ENCODE data around the gene IQCH. TPM values are rescaled to one million over a fixed set of nuclear protein-coding genes. Genes with fewer than 3 reads are reported as not detected.
"Not testable (repeated sequence)": the region's sequence is repeated elsewhere in the genome, so short reads cannot be mapped to it uniquely, and the experiment has no call there.

Gene IQCH
- total and polyA plus RNA-seq, 5 experiments from 2014 or later: 0.20 to 0.96 (median 0.33) TPM; not detected in 1

GRCh38 chr15:67419705-67420104, 165.1 kb downstream of the IQCH start:
- Mint-ChIP-seq H3K36me3 (peaks cover 0 to 22% (median 21%) of the 10 kb centered on the region in 3 donors), H3K4me1 (no peaks in the 10 kb centered on the region), H3K9me3 (no peaks in the 10 kb centered on the region), H3K27me3 (no peaks in the 10 kb centered on the region), H3K4me3 (no peak overlapping the region), H3K27ac (no peak overlapping the region)
- DNase-seq (no peak), ATAC-seq (no peak)
- POLR2A ChIA-PET: no interaction called here

GRCh38 chr15:67420137-67420536, 165.6 kb downstream of the IQCH start:
- H3K27ac Mint-ChIP-seq: no peak overlapping the region
- H3K9me3 Mint-ChIP-seq: no peaks in the 10 kb centered on the region
- DNase-seq (no peak), ATAC-seq (no peak)
- no peaks in the 10 kb centered on the region for H3K27me3 Mint-ChIP-seq
- H3K36me3 Mint-ChIP-seq: peaks cover 0 to 19% (median 17%) of the 10 kb centered on the region in 3 donors
- POLR2A ChIA-PET: no interaction called here
- H3K4me1 Mint-ChIP-seq: no peaks in the 10 kb centered on the region
- no peak overlapping the region for H3K4me3 Mint-ChIP-seq

GRCh38 chr15:67421105-67421504, 166.5 kb downstream of the IQCH start:
- H3K4me1 Mint-ChIP-seq: no peaks in the 10 kb centered on the region
- H3K36me3 Mint-ChIP-seq: peaks cover 0 to 19% (median 14%) of the 10 kb centered on the region in 3 donors
- H3K9me3 Mint-ChIP-seq: no peaks in the 10 kb centered on the region
- ATAC-seq: no peak
- no peak overlapping the region for H3K4me3 Mint-ChIP-seq
- POLR2A ChIA-PET: no interaction called here
- DNase-seq: no peak
- H3K27me3 Mint-ChIP-seq: no peaks in the 10 kb centered on the region
- no peak overlapping the region for H3K27ac Mint-ChIP-seq

GRCh38 chr15:67422296-67422695, 167.7 kb downstream of the IQCH start:
- H3K4me1 Mint-ChIP-seq: no peaks in the 10 kb centered on the region
- no peaks in the 10 kb centered on the region for H3K9me3 Mint-ChIP-seq
- no peaks in the 10 kb centered on the region for H3K27me3 Mint-ChIP-seq
- ATAC-seq (no peak), DNase-seq (no peak)
- POLR2A ChIA-PET: no interaction called here
- no peak overlapping the region for H3K4me3 Mint-ChIP-seq
- no peak overlapping the region for H3K27ac Mint-ChIP-seq
- H3K36me3 Mint-ChIP-seq: peaks cover 0 to 17% (median 10%) of the 10 kb centered on the region in 3 donors

- POLR2A ChIA-PET: no interaction called here
- Mint-ChIP-seq H3K9me3 (no peaks in the 10 kb centered on the region), H3K27ac (no peak overlapping the region), H3K27me3 (peaks cover 0 to 2% (median 0%) of the 10 kb centered on the region in 5 donors), H3K36me3 (peaks cover 0 to 27% (median 17%) of the 10 kb centered on the region in 3 donors), H3K4me1 (no peaks in the 10 kb centered on the region), H3K4me3 (no peak overlapping the region)
- no peak for ATAC-seq
- DNase-seq: peak in 1 of 10 donors; percentile 6
Measured at GRCh38 chr15:67433495-67434099, 179.0 kb downstream of the IQCH start.

- H3K27ac Mint-ChIP-seq: peak overlapping the region in 1 of 10 donors; percentile 83
- H3K9me3 Mint-ChIP-seq, H3K4me3 Mint-ChIP-seq, ATAC-seq, H3K27me3 Mint-ChIP-seq, POLR2A ChIA-PET, H3K4me1 Mint-ChIP-seq, DNase-seq: not testable (repeated sequence)
- H3K36me3 Mint-ChIP-seq: peaks cover 14 to 46% (median 32%) of the 10 kb centered on the region in 3 donors
Measured at GRCh38 chr15:67436351-67437250, 182.0 kb downstream of the IQCH start.

GRCh38 chr15:67444100-67444499, 189.5 kb downstream of the IQCH start:
- H3K4me1 Mint-ChIP-seq: no peaks in the 10 kb centered on the region
- peaks cover 13 to 23% (median 19%) of the 10 kb centered on the region in 3 donors for H3K36me3 Mint-ChIP-seq
- no peak overlapping the region for H3K27ac Mint-ChIP-seq
- H3K9me3 Mint-ChIP-seq: peaks cover 0 to 9% (median 2%) of the 10 kb centered on the region in 9 donors
- POLR2A ChIA-PET: no interaction called here
- no peak for ATAC-seq
- no peak overlapping the region for H3K4me3 Mint-ChIP-seq
- no peak for DNase-seq
- H3K27me3 Mint-ChIP-seq: no peaks in the 10 kb centered on the region

GRCh38 chr15:67446449-67446848, 191.9 kb downstream of the IQCH start:
- ATAC-seq (no peak), DNase-seq (no peak)
- H3K4me3 Mint-ChIP-seq: no peak overlapping the region
- H3K4me1 Mint-ChIP-seq: no peaks in the 10 kb centered on the region
- H3K36me3 Mint-ChIP-seq: peaks cover 0 to 5% (median 5%) of the 10 kb centered on the region in 3 donors
- peaks cover 0 to 3% (median 0%) of the 10 kb centered on the region in 5 donors for H3K27me3 Mint-ChIP-seq
- H3K27ac Mint-ChIP-seq: no peak overlapping the region
- POLR2A ChIA-PET: no interaction called here
- peaks cover 0 to 9% (median 2%) of the 10 kb centered on the region in 9 donors for H3K9me3 Mint-ChIP-seq

GRCh38 chr15:67448372-67448771, 193.8 kb downstream of the IQCH start:
- ATAC-seq, H3K27ac Mint-ChIP-seq, POLR2A ChIA-PET, H3K27me3 Mint-ChIP-seq, DNase-seq, H3K9me3 Mint-ChIP-seq, H3K4me3 Mint-ChIP-seq, H3K4me1 Mint-ChIP-seq, H3K36me3 Mint-ChIP-seq: not testable (repeated sequence)

GRCh38 chr15:67453703-67454102, 199.1 kb downstream of the IQCH start:
- H3K36me3 Mint-ChIP-seq: peaks cover 0 to 15% (median 11%) of the 10 kb centered on the region in 3 donors
- not testable (repeated sequence) for DNase-seq, H3K27me3 Mint-ChIP-seq

GRCh38 chr15:67456677-67457529, 202.3 kb downstream of the IQCH start:
- POLR2A ChIA-PET: interaction anchor here (1.0 to 1.7 kb wide), 2 partner anchors 379 to 384 kb away, joined by 3 to 4 read pairs; no protein-coding TSS in a partner anchor
- Mint-ChIP-seq H3K4me1 (peaks cover 0 to 3% (median 0%) of the 10 kb centered on the region in 4 donors), H3K27me3 (peaks cover 0 to 5% (median 0%) of the 10 kb centered on the region in 5 donors), H3K9me3 (no peaks in the 10 kb centered on the region), H3K4me3 (no peak overlapping the region), H3K36me3 (peaks cover 0 to 22% (median 11%) of the 10 kb centered on the region in 3 donors), H3K27ac (no peak overlapping the region)
- DNase-seq (peak; percentile 56 to 90 (median 74)), ATAC-seq (peak; percentile 87 to 99)

More at GRCh38 chr15:67453703-67454102, 199.1 kb downstream of the IQCH start:
- H3K27ac Mint-ChIP-seq, H3K4me1 Mint-ChIP-seq, ATAC-seq, H3K9me3 Mint-ChIP-seq, H3K4me3 Mint-ChIP-seq, POLR2A ChIA-PET: not testable (repeated sequence)

- DNase-seq (no peak), ATAC-seq (no peak)
- Mint-ChIP-seq H3K4me1 (peaks cover 0 to 3% (median 0%) of the 10 kb centered on the region in 4 donors), H3K27me3 (peaks cover 0 to 3% (median 0%) of the 10 kb centered on the region in 5 donors), H3K9me3 (no peaks in the 10 kb centered on the region), H3K27ac (no peak overlapping the region), H3K36me3 (peaks cover 0 to 22% (median 7%) of the 10 kb centered on the region in 3 donors), H3K4me3 (no peak overlapping the region)
- POLR2A ChIA-PET: interaction anchor here (1.7 kb wide), 1 partner anchor 378 kb away, joined by 4 read pairs; no protein-coding TSS in a partner anchor
Measured at GRCh38 chr15:67458331-67459029, 203.9 kb downstream of the IQCH start.

Data from naive thymus-derived CD8-positive, alpha-beta T cell (primary cell).